HepG2 (cell line): ENCODE results near the gene CRIM1. TPM values are rescaled to one million over a fixed set of nuclear protein-coding genes. Genes with fewer than 3 reads are reported as not detected.

Experiments
- ATAC-seq: fragments of 200-7000 bp; cut with Tn5 transposase; 3 replicates; pipeline ENCODE4 v1.9.1; 2020; ENCODE audit warnings: mild to moderate bottlenecking, moderate library complexity
- BruUV-seq: library from RNA; stranded (reverse); fragments of 400-500 nt; replicated peaks from 2 replicates; lab custom pipeline; 2021; lab: Mats Ljungman, UMichigan
- CTCF ChIA-PET: fragments of 300-600 bp; formaldehyde crosslinking; extraction: SDS; loops from one replicate; lab custom pipeline; 2021; ENCODE audit warnings: low total read pairs, inconsistent platforms, low intra/inter-chr PET ratio; lab: Yijun Ruan, JAX
- POLR2A ChIA-PET: fragments of 350-600 bp; sonication (Branson Sonifier 250); formaldehyde crosslinking; loops from one replicate; lab custom pipeline; 2020; ENCODE audit warnings: antibody characterized with exemption, inconsistent platforms; lab: Yijun Ruan, JAX
- DNase-seq: peaks from one replicate; pipeline ENCODE4 v3.0.0-alpha.2; 2015; ENCODE audit warnings: low spot score
- FAIRE-seq: peaks from 3 replicates; lab custom pipeline; 2011; peaks lifted over from hg19 to GRCh38; lab: Jason Lieb, UNC
- H2AFZ ChIP-seq: one replicate; pipeline ENCODE4 v1.6.1; 2011; ENCODE audit warnings: low read length, inconsistent platforms
- H3K27ac ChIP-seq: fragments of 300-600 bp; 3 replicates; pipeline ENCODE4 v1.8.0; 2011; ENCODE audit warnings: mixed run types, mild to moderate bottlenecking, mixed read lengths, low read length, inconsistent platforms; ENCODE audit not compliant: insufficient read depth; ENCODE audit errors: extremely low read length
- H3K27me3 ChIP-seq, 2 experiments: fragments of 200-600 bp in 1 of 2; 2 replicates in 1 of 2; 3 replicates in 1 of 2; pipeline versions ENCODE4 v1.6.0 to v1.8.0; 2011; ENCODE audit warnings: low read length in 2 of 2, mild to moderate bottlenecking in 2 of 2, moderate library complexity in 2 of 2, inconsistent platforms in 1 of 2; ENCODE audit not compliant: insufficient read depth in 2 of 2, control insufficient read depth in 1 of 2
- H3K36me3 ChIP-seq, 2 experiments: fragments of 200-600 bp in 1 of 2; replicated peaks in 1 of 2; 2 replicates in 1 of 2; 3 replicates in 1 of 2; pipeline versions ENCODE4 v1.5.1 to v1.8.0; 2011; ENCODE audit warnings: low read length in 2 of 2, inconsistent platforms in 1 of 2; ENCODE audit not compliant: insufficient read depth in 2 of 2, control insufficient read depth in 1 of 2
- H3K4me1 ChIP-seq: 2 replicates; pipeline ENCODE4 v1.5.1; 2012; ENCODE audit warnings: low read length, inconsistent platforms; ENCODE audit not compliant: insufficient read depth
- H3K4me2 ChIP-seq: 2 replicates; pipeline ENCODE4 v1.6.0; 2011; ENCODE audit warnings: low read depth, low read length, inconsistent platforms
- H3K4me3 ChIP-seq, 3 experiments: fragments of 200-600 bp in 1 of 3; sonication (generic), shearing (Covaris generic) in 1 of 3; replicated peaks in 1 of 3; 2 replicates each; pipeline ENCODE4 v1.5.1; 2011 to 2016; ENCODE audit warnings: low read length in 3 of 3, inconsistent platforms in 2 of 3, low read depth in 2 of 3, mild to moderate bottlenecking in 2 of 3, control low read depth in 1 of 3, mixed read lengths in 1 of 3; ENCODE audit not compliant: insufficient read depth in 1 of 3
- H3K79me2 ChIP-seq: one replicate; pipeline ENCODE4 v1.6.1; 2011; ENCODE audit warnings: low read length, inconsistent platforms; ENCODE audit not compliant: insufficient read depth
- H3K9ac ChIP-seq: 2 replicates; pipeline ENCODE4 v1.6.0; 2011; ENCODE audit warnings: mild to moderate bottlenecking, low read depth, low read length, inconsistent platforms; ENCODE audit not compliant: insufficient read depth
- H3K9me3 ChIP-seq: 2 replicates; pipeline ENCODE4 v1.5.1; 2012; ENCODE audit warnings: mild to moderate bottlenecking, low read length
- H4K20me1 ChIP-seq: 2 replicates; pipeline ENCODE4 v1.6.0; 2011; ENCODE audit warnings: inconsistent platforms, mild to moderate bottlenecking, low read length, moderate library complexity; ENCODE audit not compliant: insufficient read depth
- CC2D1A ChIP-seq: sonication (generic); formaldehyde crosslinking; IDR thresholded peaks from 2 replicates; pipeline ENCODE4 v1.8.1; 2023; ENCODE audit warnings: mild to moderate bottlenecking, missing genetic modification reagents
- ETV5 ChIP-seq: IDR thresholded peaks from 2 replicates; pipeline ENCODE4 v1.6.1; 2018; ENCODE audit warnings: missing biosample characterization, missing genetic modification reagents, inconsistent platforms, borderline replicate concordance
- GZF1 ChIP-seq: sonication (generic); formaldehyde crosslinking; IDR thresholded peaks from 2 replicates; pipeline ENCODE4 v1.5.1; 2020; ENCODE audit warnings: mild to moderate bottlenecking, missing genetic modification reagents
- KAT7 ChIP-seq: IDR thresholded peaks from 2 replicates; pipeline ENCODE4 v1.6.1; 2018; ENCODE audit warnings: borderline replicate concordance, missing compliant biosample characterization
- NCOA1 ChIP-seq: sonication (generic); formaldehyde crosslinking; IDR thresholded peaks from 2 replicates; pipeline ENCODE4 v1.9.0; 2021; ENCODE audit warnings: missing genetic modification reagents
- SMAD9 ChIP-seq: sonication (generic); formaldehyde crosslinking; IDR thresholded peaks from 2 replicates; pipeline ENCODE4 v1.5.1; 2020; ENCODE audit warnings: mild to moderate bottlenecking, missing genetic modification reagents
- SP4 ChIP-seq: sonication (generic); formaldehyde crosslinking; IDR thresholded peaks from 2 replicates; pipeline ENCODE4 v1.8.1; 2023; ENCODE audit warnings: mild to moderate bottlenecking, missing genetic modification reagents
- SP5 ChIP-seq: IDR thresholded peaks from 2 replicates; pipeline ENCODE4 v1.6.1; 2016; ENCODE audit warnings: low read depth, borderline replicate concordance
- ZFYVE20 ChIP-seq: sonication (generic); formaldehyde crosslinking; IDR thresholded peaks from 2 replicates; pipeline ENCODE4 v1.8.0; 2023; ENCODE audit warnings: low read depth, mild to moderate bottlenecking, moderate library complexity, missing genetic modification reagents, borderline replicate concordance
- WGBS: methylation state at CpG from one replicate; pipeline ENCODE4 v1.1.6; 2017; ENCODE audit warnings: low lambda C conversion rate; 5-methylcytosine and 5-hydroxymethylcytosine counted together
- in situ Hi-C: cut with HindIII; loops from 2 replicates; pipeline ENCODE4 v1.10.0; 2017; ENCODE audit warnings: low pct_unique_long_range_greater_than_20kb; ENCODE audit not compliant: extremely low pct_ligation_motif_present
- intact Hi-C: fragments of 100-400 bp; cut with micrococcal nuclease; formaldehyde crosslinking; loops from one replicate; pipeline ENCODE4 v1.10.0; 2022; ENCODE audit not compliant: unreplicated experiment
- polyA plus RNA-seq, 8 experiments: library from polyadenylated mRNA; depleted of rRNA in 3 of 8; stranded (reverse) in 7 of 8; unstranded in 1 of 8; fragments of >200 nt; fragmentation: Illumina TruSeq in 4 of 8; extraction: Trizol in 4 of 8; gene quantifications; 2 replicates each; pipeline versions ENCODE4 v1.2.1 to v1.2.3, GENCODE V29; 2011 to 2016; ENCODE audit warnings: low read depth in 4 of 8, missing spikeins in 1 of 8, mixed read lengths in 1 of 8; ENCODE audit not compliant: insufficient read depth in 1 of 8
- total RNA-seq, 5 experiments: library from RNA; depleted of rRNA; stranded (reverse); fragments of >200 nt; fragmentation: Illumina TruSeq; extraction: Trizol; gene quantifications; 2 replicates each; pipeline ENCODE4 v1.2.3, GENCODE V29; 2016; ENCODE audit warnings: low read depth in 1 of 5

Gene CRIM1
- total and polyA plus RNA-seq, 2 of the 13 experiments (the other 11 are each of a cell fraction or from before 2014, with no cell fraction given), result 39.1 to 69.9 TPM

GRCh38 chr2:36554531-36554930 is 199.0 kb downstream of the CRIM1 start:
- no peak; the same call in 2 of the 3 replicates for ATAC-seq
- BruUV-seq, result no TSS peak
- peaks cover 10 to 60% of the 10 kb centered on the region in 2 experiments for H3K36me3 ChIP-seq
- 95% methylated on average over 1 of the region's 1 CpG for WGBS
- H3K4me3 ChIP-seq, result no peak overlapping the region
- no peaks in the 10 kb centered on the region for H3K79me2 ChIP-seq
- in situ Hi-C loops (no loop called here), intact Hi-C loops (no loop called here)
- POLR2A ChIA-PET, result no interaction called here
- no peaks in the 10 kb centered on the region for H3K27me3 ChIP-seq
- no peak for TF ChIP-seq GZF1 (CRISPR knock-in tag)
- no peak for TF ChIP-seq NCOA1
- no peak overlapping the region for H2AFZ ChIP-seq
- H3K4me2 ChIP-seq, result no peak overlapping the region
- H3K9me3 ChIP-seq, result no peaks in the 10 kb centered on the region
- H4K20me1 ChIP-seq, result no peaks in the 10 kb centered on the region
- H3K27ac ChIP-seq, result no peak overlapping the region
- H3K4me1 ChIP-seq, result no peaks in the 10 kb centered on the region
- CTCF ChIA-PET, result no interaction called here
- no peak for FAIRE-seq
- no peak overlapping the region for H3K9ac ChIP-seq
- no peak for DNase-seq

GRCh38 chr2:36555789-36556188 is 200.2 kb downstream of the CRIM1 start:
- intact Hi-C loops (no loop called here), in situ Hi-C loops (no loop called here)
- Histone ChIP-seq H4K20me1 (no peaks in the 10 kb centered on the region), H3K9me3 (no peaks in the 10 kb centered on the region), H3K36me3 (peaks cover 12 to 63% of the 10 kb centered on the region in 2 experiments), H3K9ac (no peak overlapping the region), H3K27me3 (no peaks in the 10 kb centered on the region), H3K4me3 (no peak overlapping the region), H2AFZ (no peak overlapping the region), H3K4me1 (no peaks in the 10 kb centered on the region), H3K4me2 (no peak overlapping the region), H3K79me2 (no peaks in the 10 kb centered on the region), H3K27ac (no peak overlapping the region)
- ChIA-PET CTCF (no interaction called here), POLR2A (no interaction called here)
- no peak for TF ChIP-seq CC2D1A (CRISPR knock-in tag)
- no peak for TF ChIP-seq SP5
- no peak for TF ChIP-seq KAT7 (CRISPR knock-in tag)
- TF ChIP-seq ZFYVE20 (CRISPR knock-in tag), result no peak
- TF ChIP-seq SP4 (CRISPR knock-in tag), result no peak
- TF ChIP-seq ETV5 (CRISPR knock-in tag), result no peak
- no peak for TF ChIP-seq SMAD9 (CRISPR knock-in tag)
- no peak for DNase-seq
- WGBS, result 99% methylated on average over 3 of the region's 3 CpGs
- no peak for ATAC-seq
- BruUV-seq, result no TSS peak
- no peak for FAIRE-seq
